T1000 (cell line): ENCODE results near the gene GALNS.
"Not testable (repeated sequence)": the region's sequence is repeated elsewhere in the genome, so short reads cannot be mapped to it uniquely, and the experiment has no call there.

Experiments
- DNase-seq: peaks from one replicate; lab custom pipeline; 2025; ENCODE audit warnings: mixed read lengths; lab: John Stamatoyannopoulos, UW

The GALNS gene

GRCh38 chr16:88805340-88805715 is 51.4 kb downstream of the GALNS start:
- DNase-seq = no peak

DNA sequence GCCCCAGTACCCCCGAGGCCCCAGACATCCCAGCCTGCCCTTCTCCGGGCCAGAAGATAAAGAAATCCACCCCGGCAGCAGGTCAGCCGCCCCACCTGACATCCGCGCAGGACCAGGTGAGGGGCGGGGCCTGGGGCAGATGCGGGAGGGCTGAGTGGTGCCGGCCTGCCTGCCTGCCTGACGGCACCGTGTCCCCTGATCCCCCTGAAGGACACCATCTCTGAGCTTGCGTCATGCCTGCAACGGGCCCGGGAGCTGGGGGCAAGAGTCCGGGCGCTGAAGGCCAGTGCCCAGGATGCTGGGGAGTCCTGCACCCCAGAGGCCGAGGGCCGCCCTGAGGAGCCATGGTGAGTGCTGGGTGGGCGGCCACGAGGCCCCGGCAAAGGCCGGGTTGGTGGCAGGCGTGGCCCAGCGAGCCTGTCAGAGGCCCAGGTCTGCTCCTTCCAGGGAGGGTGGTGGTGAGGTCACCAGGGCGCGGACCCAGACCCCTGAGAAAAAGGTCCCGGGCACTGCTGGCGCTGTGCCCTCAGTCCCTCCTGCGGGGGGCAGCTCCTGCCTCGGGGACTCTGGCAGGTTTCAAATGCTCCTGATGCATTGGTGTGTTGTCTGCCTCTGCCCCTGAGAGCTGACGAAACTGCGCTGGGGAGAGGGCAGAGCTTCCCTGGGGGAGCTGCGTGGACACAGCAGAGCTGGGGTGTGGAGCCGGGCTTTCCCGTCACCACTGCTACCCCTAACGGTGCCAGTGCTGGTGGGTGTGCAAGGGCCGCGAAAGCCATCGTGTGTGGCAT is 52.0 kb downstream of the GALNS start:
- DNase-seq = no peak

- DNase-seq = no peak
Measured at GRCh38 chr16:88804173-88804551, 52.6 kb downstream of the GALNS start.

DNA sequence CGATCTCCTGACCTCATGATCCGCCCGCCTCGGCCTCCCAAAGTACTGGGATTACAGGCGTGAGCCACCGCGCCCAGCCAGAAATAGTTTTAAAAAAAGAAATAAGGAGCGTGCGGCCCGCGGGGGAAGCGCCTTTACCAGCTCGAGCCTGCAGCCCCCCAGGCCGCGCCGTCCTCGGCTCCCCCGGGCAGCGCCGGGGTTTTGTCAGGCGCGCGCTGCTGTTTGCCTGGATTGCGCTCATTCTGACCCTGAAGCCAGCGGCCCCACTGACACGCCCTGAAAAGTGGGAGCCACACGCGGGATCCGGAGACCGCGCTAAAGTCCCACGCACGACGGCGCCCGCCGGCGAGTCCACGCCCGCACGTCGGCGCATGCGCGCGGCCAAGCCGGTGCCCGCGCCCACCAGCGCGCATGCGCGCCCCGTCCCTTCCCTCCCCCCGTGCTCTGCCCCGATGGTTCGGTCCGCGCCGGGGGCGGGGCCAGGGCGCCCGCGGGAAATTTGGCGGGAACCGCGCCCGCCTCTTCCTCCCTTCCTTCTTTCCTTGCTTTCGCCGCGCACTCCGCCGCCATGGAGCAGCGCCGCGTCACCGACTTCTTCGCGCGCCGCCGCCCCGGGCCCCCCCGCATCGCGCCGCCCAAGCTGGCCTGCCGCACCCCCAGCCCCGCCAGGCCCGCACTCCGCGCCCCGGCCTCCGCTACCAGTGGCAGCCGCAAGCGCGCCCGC is 53.3 kb downstream of the GALNS start, which contains the start of gene CDT1:
Gene CDT1, plus strand, starts transcription at position 526 of the 724 bp plus-strand sequence. Its CDS starts 43 bp downstream, at position 569.
- peak; percentile 65 for DNase-seq

DNA sequence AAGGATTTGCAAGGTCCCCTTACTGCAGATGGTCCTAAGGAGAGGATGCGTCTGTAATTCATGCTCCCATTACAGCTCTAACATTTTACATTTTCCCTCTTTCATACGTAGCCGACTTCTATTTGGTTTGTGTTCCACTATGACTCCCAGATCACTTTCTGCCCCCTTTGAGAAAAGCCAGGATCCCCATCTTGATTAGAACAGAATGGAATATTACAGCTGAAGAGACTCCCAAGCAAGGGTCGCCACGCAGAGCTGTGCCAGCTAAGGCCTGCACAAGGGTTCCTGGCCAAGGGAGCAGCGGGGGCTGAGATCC is 56.5 kb downstream of the GALNS start:
- DNase-seq = no peak

GRCh38 chr16:88799569-88800276 is 57.0 kb downstream of the GALNS start:
- DNase-seq = no peak

DNA sequence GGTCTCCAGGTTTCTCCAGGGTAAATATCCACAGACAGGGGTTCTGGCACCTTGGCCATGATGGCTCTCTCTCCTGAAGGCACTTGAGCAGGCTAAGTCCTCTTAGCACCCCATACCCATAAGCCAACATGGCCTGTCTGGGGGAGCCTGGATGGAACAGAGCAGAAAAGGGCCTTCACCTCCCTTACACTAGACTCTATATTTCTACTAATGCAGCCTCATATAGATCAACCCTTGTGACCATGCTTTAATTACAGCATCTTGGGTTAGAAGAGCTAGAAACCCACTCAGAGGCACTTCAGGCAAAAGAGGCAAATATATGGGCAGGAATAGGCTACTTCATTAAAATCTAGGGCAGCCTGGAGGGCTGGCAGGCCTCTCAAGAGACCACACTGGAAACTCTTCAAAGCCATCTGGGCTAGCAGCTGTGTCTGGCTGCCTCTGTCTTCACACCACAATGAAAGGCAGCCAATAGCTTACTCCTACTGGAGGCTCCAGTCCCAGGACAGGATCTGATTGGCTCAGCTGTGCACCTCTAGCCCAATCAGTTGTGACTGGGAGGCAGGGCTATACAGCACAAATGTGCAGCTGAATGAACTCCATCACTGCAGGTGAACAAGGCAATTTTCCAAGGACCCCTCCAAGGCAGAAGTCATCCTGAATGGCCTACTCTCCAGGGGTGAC is 57.8 kb downstream of the GALNS start:
- no peak for DNase-seq

- no peak for DNase-seq
Measured at GRCh38 chr16:88798073-88798472, 58.7 kb downstream of the GALNS start.

GRCh38 chr16:88796278-88796677 is 60.5 kb downstream of the GALNS start:
- no peak for DNase-seq

GRCh38 chr16:88793251-88793954 is 63.3 kb downstream of the GALNS start:
- DNase-seq = no peak

GRCh38 chr16:88792668-88793250 is 64.0 kb downstream of the GALNS start:
- no peak for DNase-seq

- peak; percentile 21 for DNase-seq
Measured at GRCh38 chr16:88792078-88792550, 64.6 kb downstream of the GALNS start.

GRCh38 chr16:88790312-88791211 is 66.2 kb downstream of the GALNS start:
- no peak for DNase-seq

- no peak for DNase-seq
Measured at GRCh38 chr16:88789594-88789993, 67.2 kb downstream of the GALNS start.

DNA sequence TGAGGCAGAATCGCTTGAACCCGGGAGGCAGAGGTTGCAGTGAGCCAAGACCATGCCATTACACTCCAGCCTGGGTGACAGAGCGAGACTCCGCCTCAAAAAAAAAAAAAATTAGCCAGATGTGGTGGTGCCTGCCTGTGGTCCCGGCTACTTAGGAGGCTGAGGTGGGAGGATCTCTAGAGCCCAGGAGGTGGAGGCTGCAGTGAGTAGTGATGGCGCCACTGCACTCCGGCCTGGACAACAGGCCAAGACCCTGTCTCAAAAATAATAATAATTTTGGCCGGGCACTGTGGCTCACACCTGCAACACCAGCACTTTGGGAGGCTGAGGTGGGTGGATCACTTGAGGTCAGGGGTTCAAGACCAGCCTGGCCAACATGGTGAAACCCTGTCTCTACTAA is 68.0 kb downstream of the GALNS start:
- DNase-seq = not testable (repeated sequence)

GRCh38 chr16:88787579-88788314 is 69.0 kb downstream of the GALNS start:
- no peak for DNase-seq

GRCh38 chr16:88785106-88785924 is 71.4 kb downstream of the GALNS start, which contains the start of gene PIEZO1:
TSS of gene PIEZO1 (minus strand) at chr16:88785220. CDS start at chr16:88784964, 256 bp downstream.
- no peak for DNase-seq

DNA sequence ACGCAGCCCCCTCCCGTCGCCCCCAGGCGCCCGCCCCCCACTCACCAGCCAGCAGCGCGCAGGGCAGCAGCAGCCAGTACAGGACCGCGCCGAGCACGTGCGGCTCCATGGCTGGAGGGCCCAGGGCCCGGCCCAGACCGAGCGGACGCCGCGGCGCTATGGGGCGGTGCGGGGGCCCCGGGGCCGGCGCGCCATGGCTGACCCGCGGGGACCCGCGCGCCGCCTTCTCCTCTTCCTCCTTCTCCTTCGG is 72.0 kb downstream of the GALNS start:
- no peak for DNase-seq
